ENCODE measurements around the gene SYT9.
A peak's percentile ranks its signal among the peaks of the same experiment; 100 is the strongest.

The SYT9 gene

DNA sequence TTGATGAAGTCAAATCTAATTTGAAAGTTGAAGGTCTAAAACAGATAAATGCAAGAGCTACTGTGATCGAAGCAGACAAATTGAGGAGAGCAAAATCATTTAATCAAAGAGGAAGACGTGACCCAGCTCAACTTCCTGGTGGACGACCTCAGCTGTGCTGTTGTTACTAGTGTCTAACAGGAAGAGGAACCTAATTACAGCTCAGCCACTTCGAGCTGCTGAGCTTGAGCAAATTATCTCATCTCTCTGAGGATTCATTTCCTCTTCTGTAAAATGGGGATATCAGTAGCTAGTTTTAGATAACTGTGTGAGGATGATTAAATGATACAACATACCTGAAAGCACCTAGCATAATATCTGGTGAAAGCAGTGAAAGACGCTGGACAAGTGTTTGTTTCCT is 185.0 kb downstream of the SYT9 start:
- no peak overlapping the region for H3K4me3 ChIP-seq (ENCODE audit: low read depth, low read length)
- TF ChIP-seq POLR2A (IDR thresholded peaks at IDR 0.05; ENCODE audit: extremely low read depth, insufficient read length) (no peak), MYC (IDR thresholded peaks at IDR 0.05; ENCODE audit: low read depth, low read length) (no peak)
- TF ChIP-seq, protein P1, sequence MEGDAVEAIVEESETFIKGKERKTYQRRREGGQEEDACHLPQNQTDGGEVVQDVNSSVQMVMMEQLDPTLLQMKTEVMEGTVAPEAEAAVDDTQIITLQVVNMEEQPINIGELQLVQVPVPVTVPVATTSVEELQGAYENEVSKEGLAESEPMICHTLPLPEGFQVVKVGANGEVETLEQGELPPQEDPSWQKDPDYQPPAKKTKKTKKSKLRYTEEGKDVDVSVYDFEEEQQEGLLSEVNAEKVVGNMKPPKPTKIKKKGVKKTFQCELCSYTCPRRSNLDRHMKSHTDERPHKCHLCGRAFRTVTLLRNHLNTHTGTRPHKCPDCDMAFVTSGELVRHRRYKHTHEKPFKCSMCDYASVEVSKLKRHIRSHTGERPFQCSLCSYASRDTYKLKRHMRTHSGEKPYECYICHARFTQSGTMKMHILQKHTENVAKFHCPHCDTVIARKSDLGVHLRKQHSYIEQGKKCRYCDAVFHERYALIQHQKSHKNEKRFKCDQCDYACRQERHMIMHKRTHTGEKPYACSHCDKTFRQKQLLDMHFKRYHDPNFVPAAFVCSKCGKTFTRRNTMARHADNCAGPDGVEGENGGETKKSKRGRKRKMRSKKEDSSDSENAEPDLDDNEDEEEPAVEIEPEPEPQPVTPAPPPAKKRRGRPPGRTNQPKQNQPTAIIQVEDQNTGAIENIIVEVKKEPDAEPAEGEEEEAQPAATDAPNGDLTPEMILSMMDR (IDR thresholded peaks at IDR 0.05; ENCODE audit: low read depth, low read length): no peak
- TF ChIP-seq, protein P2, sequence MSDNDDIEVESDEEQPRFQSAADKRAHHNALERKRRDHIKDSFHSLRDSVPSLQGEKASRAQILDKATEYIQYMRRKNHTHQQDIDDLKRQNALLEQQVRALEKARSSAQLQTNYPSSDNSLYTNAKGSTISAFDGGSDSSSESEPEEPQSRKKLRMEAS (IDR thresholded peaks at IDR 0.05; ENCODE audit: low read depth, low read length): no peak
- peak; percentile 74 for DNase-seq (ENCODE audit: low read depth)

DNA sequence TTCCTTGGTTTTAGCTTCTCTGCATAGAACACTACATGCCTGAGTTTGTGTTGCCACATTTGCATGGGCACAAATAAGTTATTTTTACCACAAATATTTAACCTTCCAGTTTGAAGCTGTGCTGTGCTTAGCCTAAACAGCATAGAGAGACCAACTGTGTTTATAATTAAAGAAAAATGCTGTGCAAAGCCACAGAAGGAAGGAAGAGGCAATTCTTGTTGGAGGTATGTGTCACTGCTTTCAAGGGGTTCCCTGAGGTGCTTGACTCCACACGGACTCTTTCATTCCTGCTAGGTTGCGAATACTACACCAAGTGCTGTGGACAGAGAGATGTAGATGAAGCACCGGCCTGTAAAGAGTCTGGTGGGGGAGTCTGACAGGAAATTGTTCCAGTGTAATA is 186.0 kb downstream of the SYT9 start:
- no peak overlapping the region for H3K4me3 ChIP-seq (ENCODE audit: low read depth, low read length)
- DNase-seq (ENCODE audit: low read depth): no peak
- TF ChIP-seq, protein P1 (IDR thresholded peaks at IDR 0.05; ENCODE audit: low read depth, low read length): no peak
- TF ChIP-seq POLR2A (IDR thresholded peaks at IDR 0.05; ENCODE audit: extremely low read depth, insufficient read length) (no peak), MYC (IDR thresholded peaks at IDR 0.05; ENCODE audit: low read depth, low read length) (no peak)
- TF ChIP-seq, protein P2 (IDR thresholded peaks at IDR 0.05; ENCODE audit: low read depth, low read length): no peak

DNA sequence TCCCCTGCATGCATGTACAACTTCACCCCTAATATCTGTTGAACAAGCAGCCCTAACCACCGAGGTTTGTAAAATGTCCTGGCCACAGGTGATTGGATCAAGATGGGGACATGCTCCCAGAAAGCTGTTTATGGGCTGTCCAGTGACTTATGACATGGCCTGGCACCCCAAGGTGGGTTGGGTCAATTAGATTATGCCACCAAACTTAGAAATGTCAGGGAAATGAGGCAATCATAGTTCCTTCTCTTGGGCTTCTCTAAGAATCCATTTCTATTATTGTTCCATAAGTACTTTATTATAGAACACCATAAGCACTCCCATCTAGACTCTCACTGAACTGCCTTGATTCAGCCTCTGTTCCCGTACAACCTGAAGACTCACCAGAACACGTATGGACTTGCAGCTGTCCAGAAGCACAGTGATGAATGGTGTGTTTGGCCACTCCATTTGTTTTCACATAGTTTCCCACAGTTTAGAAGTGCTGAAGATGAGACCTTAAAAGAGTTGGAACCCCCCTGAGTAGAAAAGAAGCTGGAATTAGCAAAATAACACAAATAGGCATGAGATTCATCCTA is 188.1 kb downstream of the SYT9 start:
- H3K4me3 ChIP-seq (ENCODE audit: low read depth, low read length): no peak overlapping the region
- TF ChIP-seq, protein P2 (IDR thresholded peaks at IDR 0.05; ENCODE audit: low read depth, low read length): no peak
- TF ChIP-seq POLR2A (IDR thresholded peaks at IDR 0.05; ENCODE audit: extremely low read depth, insufficient read length) (no peak), MYC (IDR thresholded peaks at IDR 0.05; ENCODE audit: low read depth, low read length) (no peak)
- TF ChIP-seq, protein P1 (IDR thresholded peaks at IDR 0.05; ENCODE audit: low read depth, low read length): no peak
- DNase-seq (ENCODE audit: low read depth): no peak

DNA sequence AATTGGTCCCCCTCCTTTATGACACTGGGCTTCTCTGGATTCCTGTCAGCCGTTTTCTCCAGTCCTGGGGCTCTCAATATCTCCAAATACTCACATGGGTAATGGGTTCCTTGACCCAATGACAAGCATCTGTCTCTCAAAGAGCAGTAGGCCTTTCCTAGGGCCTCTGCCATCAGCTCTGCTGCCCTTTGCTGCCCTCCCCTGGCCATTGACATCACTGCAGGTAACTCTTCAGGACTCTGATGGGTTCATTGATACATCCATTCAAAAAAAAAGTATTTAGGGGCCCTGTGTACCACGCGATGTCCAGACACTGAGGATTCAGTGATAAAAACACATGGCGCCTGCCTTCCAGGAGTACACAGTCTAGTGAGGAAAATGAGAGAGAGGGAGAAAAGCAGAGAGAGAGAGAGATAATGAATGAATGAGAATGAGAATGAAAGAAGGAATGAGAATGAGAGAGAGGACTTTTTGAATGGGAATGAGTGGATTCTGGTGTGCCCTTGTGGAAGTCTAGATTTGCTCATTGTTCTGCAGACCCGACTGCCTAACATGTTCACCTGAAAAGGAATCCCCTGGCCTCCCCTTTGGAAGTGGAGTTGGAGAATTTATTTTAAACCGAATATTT is 191.0 kb downstream of the SYT9 start:
- H3K4me3 ChIP-seq (ENCODE audit: low read depth, low read length): no peak overlapping the region
- peak; percentile 64 for DNase-seq (ENCODE audit: low read depth)
- TF ChIP-seq, protein P2 (IDR thresholded peaks at IDR 0.05; ENCODE audit: low read depth, low read length): no peak
- no peak for TF ChIP-seq POLR2A (IDR thresholded peaks at IDR 0.05; ENCODE audit: extremely low read depth, insufficient read length)
- TF ChIP-seq, protein P1 (IDR thresholded peaks at IDR 0.05; ENCODE audit: low read depth, low read length): peak; percentile 72
- TF ChIP-seq MYC (IDR thresholded peaks at IDR 0.05; ENCODE audit: low read depth, low read length): no peak

DNA sequence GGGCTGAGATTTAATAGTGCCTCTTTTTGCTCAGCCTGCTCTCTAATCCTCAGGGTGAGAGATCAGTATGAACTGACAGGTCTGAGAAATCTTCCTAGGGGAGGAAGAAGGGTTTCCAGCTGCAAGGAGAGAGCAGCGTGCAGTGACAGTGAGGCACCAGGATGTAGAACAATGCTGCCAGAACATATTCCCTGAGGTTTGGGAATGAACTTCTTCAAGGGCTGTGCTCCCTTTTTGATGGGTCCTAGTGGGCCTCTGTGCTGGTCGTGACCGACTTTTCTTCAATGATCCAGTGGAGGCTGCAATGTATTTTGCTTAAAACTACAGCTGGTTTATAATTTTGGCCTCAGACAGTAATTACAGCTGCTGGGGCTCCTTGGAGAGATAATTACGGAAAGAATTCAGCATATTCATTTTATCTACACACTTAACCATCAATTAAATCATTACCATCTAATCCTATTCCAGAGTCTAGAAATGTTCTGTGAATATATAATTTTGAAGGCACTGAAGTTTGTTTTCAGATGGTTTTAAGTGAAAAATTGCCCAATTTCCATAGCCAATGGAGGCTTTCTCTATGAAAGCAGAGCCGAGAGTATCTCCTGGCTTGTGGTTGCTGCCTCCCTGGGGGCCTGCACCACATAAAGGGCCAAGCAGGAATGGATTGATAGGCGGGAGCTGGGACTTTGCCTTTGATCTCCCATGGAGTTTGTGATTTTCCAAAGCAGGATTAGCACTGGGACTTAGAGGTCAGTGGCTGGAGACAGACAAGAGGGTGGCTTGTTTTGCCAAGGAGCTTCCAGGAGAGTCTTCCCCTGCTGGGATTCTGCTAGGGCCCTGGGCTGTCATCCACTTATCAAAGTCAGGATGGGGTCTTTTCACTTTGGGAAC is 192.6 kb downstream of the SYT9 start:
- H3K4me3 ChIP-seq (ENCODE audit: low read depth, low read length): no peak overlapping the region
- DNase-seq (ENCODE audit: low read depth): no peak
- TF ChIP-seq, protein P1 (IDR thresholded peaks at IDR 0.05; ENCODE audit: low read depth, low read length): no peak
- TF ChIP-seq, protein P2 (IDR thresholded peaks at IDR 0.05; ENCODE audit: low read depth, low read length): no peak
- TF ChIP-seq POLR2A (IDR thresholded peaks at IDR 0.05; ENCODE audit: extremely low read depth, insufficient read length): no peak
- no peak for TF ChIP-seq MYC (IDR thresholded peaks at IDR 0.05; ENCODE audit: low read depth, low read length)
